EH (cell line): ENCODE results near the gene TEX36.
"Not testable (repeated sequence)": the region's sequence is repeated elsewhere in the genome, so short reads cannot be mapped to it uniquely, and the experiment has no call there.

Source experiments
- DNase-seq: peaks from one replicate; pipeline ENCODE4 v3.0.0-alpha.2; 2015; ENCODE audit warnings: low read depth

Gene TEX36

DNA sequence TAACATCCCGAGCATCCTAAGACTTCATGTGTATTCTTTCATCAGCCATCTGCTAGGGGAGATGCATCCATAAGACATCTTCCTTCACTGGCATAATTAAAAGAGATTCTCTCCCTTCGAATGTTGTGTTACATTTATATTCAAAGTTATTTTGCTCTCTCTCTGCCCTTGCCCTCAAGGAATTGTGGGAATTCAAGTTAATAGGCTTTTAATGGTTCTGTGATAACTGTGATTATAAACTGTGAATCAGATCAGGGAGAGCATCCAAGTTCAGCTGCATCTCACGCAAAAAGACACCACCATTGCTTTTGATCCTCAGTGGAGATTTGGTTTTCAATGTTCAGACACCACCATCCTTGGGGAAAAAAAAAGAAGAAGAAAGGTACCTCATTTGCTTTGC is 9.2 kb upstream of the TEX36 start:
- DNase-seq = peak; percentile 85

GRCh38 chr10:125691160-125691981 is 8.4 kb upstream of the TEX36 start:
- DNase-seq = peak; percentile 85

DNA sequence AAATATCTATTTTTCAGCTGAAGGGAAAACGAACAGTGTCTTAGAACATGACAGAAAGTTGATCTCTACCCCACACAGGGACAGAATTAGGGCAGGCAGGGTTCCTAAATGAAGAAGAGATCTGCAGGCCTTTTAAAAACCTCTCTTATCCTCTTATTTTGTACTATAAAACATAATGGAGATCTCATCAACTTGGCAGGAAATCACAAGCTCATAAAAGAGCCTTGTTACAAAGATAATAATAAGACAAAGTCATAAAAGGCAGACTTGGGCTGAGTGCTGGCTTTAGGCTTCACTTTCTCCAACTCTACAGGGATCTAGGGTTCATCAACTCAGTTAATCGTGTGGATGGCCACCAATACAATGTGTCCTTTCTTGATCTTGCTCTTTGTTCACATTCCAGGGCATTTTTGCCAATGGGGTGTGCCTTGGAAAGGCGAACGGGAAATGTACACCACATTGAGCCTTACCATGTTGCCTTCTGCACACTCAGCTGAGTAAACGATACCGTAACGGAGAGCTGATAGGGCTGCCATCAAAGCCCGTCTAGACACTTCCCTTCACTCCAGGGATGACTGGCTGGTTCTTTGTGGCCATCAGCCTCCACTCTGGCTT is 7.1 kb upstream of the TEX36 start:
- peak; percentile 54 for DNase-seq

GRCh38 chr10:125687507-125688185 is 4.7 kb upstream of the TEX36 start:
- DNase-seq = peak; percentile 14

DNA sequence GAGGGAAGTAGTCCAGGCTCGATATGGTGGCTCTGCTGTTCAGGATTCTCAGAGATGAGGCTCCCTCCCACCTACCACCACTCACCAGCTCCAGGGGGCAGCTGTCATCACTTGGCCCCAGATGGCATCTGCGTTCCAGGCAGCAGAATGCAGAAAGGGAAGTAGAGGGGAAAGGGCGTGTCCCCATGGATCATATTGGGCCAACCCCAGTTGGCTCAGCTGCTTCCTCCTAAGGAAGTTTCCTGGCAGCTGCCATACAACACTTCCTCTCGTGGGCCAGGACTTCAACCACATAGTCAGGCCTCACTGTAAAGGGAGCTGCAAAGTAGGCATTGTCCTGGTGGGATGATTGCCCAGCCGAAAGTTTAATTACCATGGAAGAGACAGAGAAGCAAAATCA is 1.6 kb upstream of the TEX36 start:
- no peak for DNase-seq

GRCh38 chr10:125683821-125684220 is 858 bp upstream of the TEX36 start:
- DNase-seq = no peak

DNA sequence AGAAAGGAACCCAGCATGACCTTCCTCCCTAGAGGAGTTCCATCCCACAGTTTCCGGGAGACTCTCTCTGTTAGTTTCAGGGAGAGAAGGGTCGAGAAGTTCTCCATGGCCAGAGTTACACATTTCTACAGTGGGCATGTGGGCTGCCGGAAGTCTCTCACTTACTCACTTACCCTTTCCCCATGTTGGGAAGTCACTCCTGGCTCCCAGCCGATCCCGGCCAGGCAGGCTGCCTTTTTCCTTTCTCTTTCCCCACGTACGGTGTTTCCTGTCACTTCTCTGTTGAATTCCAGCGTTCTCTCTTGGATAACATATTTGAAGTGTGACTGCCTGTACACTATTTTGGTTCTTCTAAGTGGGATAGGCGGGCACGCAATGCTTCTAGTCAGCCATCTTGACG is 3.5 kb downstream of the TEX36 start:
- DNase-seq = no peak

DNA sequence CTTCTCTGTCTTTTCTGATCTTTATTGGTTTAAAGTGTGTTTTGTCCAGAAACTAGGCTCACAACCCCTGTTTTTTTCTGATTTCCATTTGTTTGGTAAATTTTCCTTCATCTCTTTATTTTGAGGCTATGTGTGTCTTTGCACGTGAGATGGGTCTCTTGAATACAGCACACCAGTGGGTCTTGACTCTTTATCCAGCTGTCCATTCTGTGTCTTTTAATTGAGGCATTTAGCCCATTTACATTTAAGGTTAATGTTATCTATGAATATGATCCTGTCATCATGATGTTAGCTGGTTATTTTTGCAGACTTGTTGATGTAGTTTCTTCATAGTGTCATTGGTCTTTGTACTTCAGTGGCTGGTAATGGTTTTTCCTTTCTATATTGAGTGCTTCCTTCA is 10.1 kb downstream of the TEX36 start:
- DNase-seq = no peak

- peak; percentile 43 for DNase-seq
Measured at GRCh38 chr10:125662584-125662983, 20.4 kb downstream of the TEX36 start.

DNA sequence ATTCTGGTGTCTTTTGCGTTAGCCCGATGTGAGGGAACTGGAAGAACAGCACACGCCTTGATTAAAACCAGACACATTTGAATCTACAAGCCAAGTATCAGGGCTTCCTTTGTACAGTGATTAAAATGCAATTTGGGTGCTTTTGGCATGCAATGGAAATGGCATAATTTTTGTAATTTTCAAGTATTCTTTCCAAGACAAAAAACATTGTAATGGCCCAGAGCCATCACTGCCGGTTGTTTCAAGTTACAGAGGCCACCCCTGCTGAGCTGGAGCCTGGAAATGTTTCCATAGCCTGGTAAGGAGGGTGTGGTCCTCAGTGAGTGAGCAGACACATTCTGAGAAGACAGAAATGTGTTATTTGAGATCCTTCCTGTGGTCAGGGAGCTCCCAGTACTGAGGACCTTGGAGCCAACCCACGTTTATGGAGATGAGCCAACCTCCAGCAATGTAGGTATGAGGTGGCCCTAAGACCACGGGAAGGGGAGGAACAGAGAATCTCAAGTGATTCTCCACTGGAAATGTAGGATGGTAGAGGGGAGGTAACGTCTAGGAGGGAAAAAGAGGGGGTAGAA is 20.9 kb downstream of the TEX36 start:
- peak; percentile 92 for DNase-seq

- DNase-seq = no peak
Measured at GRCh38 chr10:125661431-125661940, 21.5 kb downstream of the TEX36 start.

DNA sequence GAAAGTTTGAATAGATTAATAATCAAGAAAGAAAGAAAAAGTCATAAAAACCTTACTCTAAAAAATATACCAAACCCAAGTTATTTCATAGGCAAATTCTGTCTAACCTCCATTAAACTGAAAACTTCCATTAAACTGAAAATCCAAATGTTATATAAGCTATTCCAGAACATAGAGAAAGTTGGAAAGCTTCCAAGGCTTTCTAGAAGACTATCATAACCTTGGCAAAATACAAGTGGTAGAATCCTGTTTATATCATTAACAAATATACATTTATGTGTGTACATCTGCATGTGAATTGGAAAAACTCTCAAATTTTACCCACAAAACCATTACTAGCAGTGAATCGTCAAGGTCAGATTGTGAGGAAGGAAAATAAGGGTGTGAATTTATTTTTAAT is 23.9 kb downstream of the TEX36 start:
- no peak for DNase-seq

- no peak for DNase-seq
Measured at GRCh38 chr10:125656523-125656922, 26.4 kb downstream of the TEX36 start.

DNA sequence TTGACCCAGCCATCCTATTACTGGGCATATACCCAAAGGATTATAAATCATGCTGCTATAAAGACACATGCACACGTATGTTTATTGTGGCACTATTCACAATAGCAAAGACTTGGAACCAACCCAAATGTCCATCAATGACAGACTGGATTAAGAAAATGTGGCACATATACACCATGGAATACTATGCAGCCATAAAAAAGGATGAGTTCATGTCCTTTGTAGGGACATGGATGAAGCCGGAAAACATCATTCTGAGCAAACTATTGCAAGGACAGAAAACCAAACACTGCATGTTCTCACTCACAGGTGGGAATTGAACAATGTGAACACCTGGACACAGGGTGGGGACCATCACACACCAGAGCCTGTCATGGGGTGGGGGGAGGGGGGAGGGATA is 29.9 kb downstream of the TEX36 start:
- not testable (repeated sequence) for DNase-seq

DNA sequence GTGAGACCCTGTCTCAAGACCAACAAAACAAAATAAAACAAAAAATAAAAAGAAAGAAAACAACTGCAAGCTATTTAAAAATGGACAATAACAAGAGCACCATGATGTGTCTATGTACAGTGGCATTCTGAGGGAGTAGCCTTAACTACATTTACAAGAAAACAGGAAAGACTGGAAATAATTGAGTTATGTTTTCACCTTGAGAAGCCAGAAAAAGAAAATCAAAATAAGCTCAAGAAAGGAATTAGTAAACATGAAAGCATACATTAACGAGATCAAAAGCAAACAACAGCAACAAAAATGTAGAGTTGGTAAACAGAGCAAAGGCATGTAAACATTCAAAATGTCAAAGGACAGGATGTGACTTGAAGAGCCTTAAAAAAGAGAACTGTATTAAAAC is 36.7 kb downstream of the TEX36 start:
- no peak for DNase-seq

GRCh38 chr10:125641398-125641797 is 41.6 kb downstream of the TEX36 start:
- DNase-seq = peak; percentile 64

DNA sequence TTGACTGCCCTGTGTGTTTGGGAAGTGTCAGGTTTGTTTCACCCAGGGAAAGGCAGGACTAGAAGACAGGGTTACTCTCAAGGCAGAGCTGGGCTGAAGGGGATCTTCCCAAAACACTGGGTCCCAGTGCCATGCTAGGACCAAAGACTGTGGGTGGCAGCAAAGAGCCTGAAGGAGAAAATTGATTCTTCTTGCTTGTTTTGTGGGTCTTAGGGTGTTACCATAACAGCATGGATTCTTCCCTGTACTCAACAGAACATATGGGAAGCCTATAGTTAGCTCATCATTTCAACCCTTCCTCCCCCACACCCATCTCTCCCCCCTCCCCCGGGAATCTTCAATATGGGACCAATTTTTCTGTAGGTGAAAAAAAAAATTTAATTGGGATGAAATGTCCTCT is 42.3 kb downstream of the TEX36 start:
- DNase-seq = no peak

DNA sequence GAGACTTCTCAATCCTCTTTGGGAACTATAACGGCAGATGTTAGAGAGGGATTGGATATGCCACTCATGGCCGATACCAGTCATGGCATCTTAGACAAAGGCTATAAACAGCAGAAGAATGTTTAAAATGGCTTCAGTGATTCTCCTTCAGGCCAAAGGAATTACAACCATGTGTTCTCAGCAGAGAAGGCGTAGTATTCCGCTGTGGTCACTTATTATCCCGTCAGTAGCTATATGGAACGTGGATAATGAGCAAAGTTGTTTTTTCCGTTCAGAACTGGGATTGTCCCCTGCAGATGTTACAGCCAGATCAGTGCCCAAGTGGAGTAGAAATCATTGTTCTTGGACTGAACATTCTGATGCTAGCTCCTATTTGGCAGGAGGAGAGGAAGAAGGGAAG is 43.1 kb downstream of the TEX36 start:
- peak; percentile 79 for DNase-seq

GRCh38 chr10:125638555-125638954 is 44.4 kb downstream of the TEX36 start:
- DNase-seq = no peak

GRCh38 chr10:125637496-125637895 is 45.5 kb downstream of the TEX36 start:
- no peak for DNase-seq

DNA sequence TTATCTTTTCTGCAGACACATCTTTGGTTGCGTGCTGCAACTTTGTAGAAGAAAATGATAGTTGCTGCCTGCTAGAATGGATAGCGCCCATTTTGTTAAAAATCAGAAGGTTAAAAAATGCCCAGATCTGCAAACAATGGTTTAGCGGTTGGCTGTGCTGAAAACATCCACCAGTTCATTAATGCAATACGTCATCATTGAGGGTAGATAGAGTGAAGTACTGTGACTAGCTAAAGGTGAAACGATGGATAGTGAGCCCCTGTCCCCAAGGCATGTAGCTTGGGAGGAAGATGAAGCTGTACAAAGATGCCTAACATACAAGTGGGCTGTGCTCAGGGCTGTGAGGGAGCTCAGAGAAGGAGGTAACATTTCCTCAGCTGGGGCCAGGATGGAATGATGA is 48.4 kb downstream of the TEX36 start:
- no peak for DNase-seq

- DNase-seq = peak; percentile 90
Measured at GRCh38 chr10:125633517-125633999, 49.4 kb downstream of the TEX36 start.
